ENCODE data around the gene TM9SF3. TPM values are rescaled to one million over a fixed set of nuclear protein-coding genes. Genes with fewer than 3 reads are reported as not detected.

The TM9SF3 gene
- total RNA-seq, 1 donor from 2014 or later: 192 TPM

DNA sequence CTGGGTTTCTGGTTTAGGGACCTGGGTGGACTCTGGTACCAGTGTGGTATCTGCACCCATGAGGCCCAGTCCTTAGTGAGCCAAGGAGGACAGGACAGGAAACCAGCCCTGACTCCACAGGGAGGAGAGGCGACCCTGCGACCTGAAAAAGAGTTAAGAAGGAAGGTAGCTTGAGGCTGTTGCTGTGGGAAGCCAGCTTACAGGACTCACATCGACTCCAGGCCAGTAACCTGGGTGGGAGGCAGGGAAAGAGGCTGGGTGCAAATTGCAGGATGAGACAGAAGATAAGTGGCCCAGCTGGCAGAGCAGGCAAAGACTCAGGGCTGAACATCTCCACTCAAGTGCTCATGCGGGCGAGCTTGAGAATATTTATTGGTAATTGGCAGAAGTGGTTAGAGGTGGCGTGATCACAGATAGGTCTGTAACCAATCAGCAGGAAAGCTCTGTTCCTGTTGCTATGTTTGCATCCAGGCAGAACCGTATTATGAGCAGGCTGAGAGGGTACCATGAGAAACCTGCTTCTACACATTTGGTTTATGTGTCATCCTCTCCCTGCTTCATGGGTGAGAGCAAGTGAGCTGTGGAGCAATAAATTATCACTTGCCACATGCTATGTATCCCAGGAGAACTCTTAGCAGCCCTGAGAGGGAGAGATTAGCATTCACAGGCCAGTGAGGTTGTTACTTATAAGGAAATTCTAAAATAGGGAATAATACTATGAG is 84.1 kb downstream of the TM9SF3 start:
- TF ChIP-seq, protein P1, sequence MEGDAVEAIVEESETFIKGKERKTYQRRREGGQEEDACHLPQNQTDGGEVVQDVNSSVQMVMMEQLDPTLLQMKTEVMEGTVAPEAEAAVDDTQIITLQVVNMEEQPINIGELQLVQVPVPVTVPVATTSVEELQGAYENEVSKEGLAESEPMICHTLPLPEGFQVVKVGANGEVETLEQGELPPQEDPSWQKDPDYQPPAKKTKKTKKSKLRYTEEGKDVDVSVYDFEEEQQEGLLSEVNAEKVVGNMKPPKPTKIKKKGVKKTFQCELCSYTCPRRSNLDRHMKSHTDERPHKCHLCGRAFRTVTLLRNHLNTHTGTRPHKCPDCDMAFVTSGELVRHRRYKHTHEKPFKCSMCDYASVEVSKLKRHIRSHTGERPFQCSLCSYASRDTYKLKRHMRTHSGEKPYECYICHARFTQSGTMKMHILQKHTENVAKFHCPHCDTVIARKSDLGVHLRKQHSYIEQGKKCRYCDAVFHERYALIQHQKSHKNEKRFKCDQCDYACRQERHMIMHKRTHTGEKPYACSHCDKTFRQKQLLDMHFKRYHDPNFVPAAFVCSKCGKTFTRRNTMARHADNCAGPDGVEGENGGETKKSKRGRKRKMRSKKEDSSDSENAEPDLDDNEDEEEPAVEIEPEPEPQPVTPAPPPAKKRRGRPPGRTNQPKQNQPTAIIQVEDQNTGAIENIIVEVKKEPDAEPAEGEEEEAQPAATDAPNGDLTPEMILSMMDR (IDR thresholded peaks at IDR 0.05): no peak
- Mint-ChIP-seq H3K9me3 (ENCODE audit: low read depth) (no peaks in the 10 kb centered on the region), H3K36me3 (ENCODE audit: low read depth) (no peaks in the 10 kb centered on the region), H3K4me1 (ENCODE audit: low read depth) (no peaks in the 10 kb centered on the region), H3K27me3 (ENCODE audit: low read depth) (no peaks in the 10 kb centered on the region), H3K4me3 (ENCODE audit: unreplicated experiment) (no peak overlapping the region), H3K27ac (ENCODE audit: unreplicated experiment) (no peak overlapping the region)
- no peak for DNase-seq (ENCODE audit: low spot score)

DNA sequence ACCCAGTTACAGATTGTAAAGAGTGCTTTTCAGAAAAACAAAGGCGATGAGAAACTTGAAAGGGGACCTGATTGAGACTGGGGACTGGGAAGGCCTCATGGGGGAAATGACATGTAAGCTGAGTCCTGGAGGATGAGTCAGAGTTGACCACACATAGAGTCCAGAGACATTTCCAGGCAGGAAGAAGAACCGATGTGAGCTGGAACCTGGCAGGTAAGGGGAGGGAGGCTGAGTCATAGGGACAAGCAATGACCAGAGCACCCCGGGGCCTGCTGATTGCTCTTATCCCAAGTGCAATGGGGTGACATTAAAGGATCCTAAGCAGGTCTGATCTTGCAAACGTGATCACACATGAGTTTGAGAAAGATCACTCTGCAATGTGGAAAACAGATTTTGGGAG is 84.8 kb downstream of the TM9SF3 start:
- H3K27ac Mint-ChIP-seq (ENCODE audit: unreplicated experiment): no peak overlapping the region
- no peak for DNase-seq (ENCODE audit: low spot score)
- no peaks in the 10 kb centered on the region for H3K9me3 Mint-ChIP-seq (ENCODE audit: low read depth)
- TF ChIP-seq, protein P1 (IDR thresholded peaks at IDR 0.05): no peak
- H3K36me3 Mint-ChIP-seq (ENCODE audit: low read depth): no peaks in the 10 kb centered on the region
- no peaks in the 10 kb centered on the region for H3K27me3 Mint-ChIP-seq (ENCODE audit: low read depth)
- H3K4me3 Mint-ChIP-seq (ENCODE audit: unreplicated experiment): no peak overlapping the region
- H3K4me1 Mint-ChIP-seq (ENCODE audit: low read depth): no peaks in the 10 kb centered on the region

DNA sequence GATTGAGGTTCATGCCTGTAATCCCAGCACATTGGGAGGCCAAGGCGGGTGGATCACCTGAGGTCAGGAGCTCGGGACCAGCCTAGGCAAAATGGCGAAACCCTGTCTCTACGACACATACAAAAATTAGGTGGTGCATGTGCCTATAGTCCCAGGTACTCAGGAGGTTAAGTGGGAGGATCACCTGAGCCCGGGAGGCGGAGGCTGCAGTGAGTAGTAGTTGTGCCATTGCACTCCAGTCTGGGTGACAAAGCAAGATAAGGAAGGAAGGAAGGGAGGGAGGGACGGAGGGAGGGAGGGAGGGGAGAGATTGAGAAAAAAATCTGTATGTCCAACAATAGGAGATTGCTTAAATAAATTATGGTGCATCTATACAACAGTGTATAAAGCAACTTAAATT is 86.3 kb downstream of the TM9SF3 start:
- no peak overlapping the region for H3K4me3 Mint-ChIP-seq (ENCODE audit: unreplicated experiment)
- no peaks in the 10 kb centered on the region for H3K4me1 Mint-ChIP-seq (ENCODE audit: low read depth)
- H3K27ac Mint-ChIP-seq (ENCODE audit: unreplicated experiment): no peak overlapping the region
- H3K27me3 Mint-ChIP-seq (ENCODE audit: low read depth): peaks cover 2% of the 10 kb centered on the region
- no peaks in the 10 kb centered on the region for H3K36me3 Mint-ChIP-seq (ENCODE audit: low read depth)
- no peaks in the 10 kb centered on the region for H3K9me3 Mint-ChIP-seq (ENCODE audit: low read depth)
- DNase-seq (ENCODE audit: low spot score): no peak
- TF ChIP-seq, protein P1 (IDR thresholded peaks at IDR 0.05): no peak

DNA sequence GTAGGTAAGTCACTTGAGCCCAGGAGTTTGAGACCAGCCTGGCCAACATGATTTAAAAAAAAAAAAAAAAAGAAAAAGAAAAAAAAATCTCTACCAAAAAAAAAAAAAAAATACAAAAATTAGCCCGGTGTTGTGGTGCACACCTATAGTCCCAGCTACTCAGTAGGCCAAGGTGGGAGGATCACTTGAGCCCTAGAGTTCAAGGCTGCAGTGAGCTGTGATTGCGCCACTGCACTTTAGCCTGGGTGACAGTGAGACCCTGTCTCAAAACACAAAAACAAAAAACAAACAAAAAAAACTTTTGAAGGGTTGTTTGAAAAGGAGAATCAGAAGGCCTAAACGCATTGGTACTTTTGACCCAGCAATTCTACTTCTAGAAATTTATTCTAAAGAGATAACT is 86.8 kb downstream of the TM9SF3 start:
- Mint-ChIP-seq H3K4me3 (ENCODE audit: unreplicated experiment) (no peak overlapping the region), H3K27ac (ENCODE audit: unreplicated experiment) (no peak overlapping the region), H3K27me3 (ENCODE audit: low read depth) (peaks cover 3% of the 10 kb centered on the region), H3K9me3 (ENCODE audit: low read depth) (no peaks in the 10 kb centered on the region), H3K36me3 (ENCODE audit: low read depth) (no peaks in the 10 kb centered on the region), H3K4me1 (ENCODE audit: low read depth) (no peaks in the 10 kb centered on the region)
- TF ChIP-seq, protein P1 (IDR thresholded peaks at IDR 0.05): no peak
- no peak for DNase-seq (ENCODE audit: low spot score)

DNA sequence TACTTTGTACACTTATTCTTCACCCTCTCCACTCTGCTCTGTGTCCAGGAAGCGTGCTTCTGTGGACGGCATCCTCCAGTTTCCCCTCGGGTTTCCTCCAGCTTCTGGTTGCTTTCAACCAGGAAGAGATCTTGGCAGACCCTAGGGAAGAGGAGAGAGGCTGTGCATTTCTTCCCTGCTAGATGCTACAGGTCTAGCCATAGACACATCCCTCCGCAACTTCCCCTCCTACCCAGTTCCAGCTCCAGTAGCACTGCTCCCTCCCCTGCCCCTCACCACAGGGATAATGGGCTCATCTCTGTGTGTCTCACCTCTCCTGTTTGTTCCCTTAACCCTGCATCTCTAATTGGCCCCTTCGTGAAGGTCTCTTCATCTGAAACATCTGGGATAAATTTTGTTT is 89.4 kb downstream of the TM9SF3 start:
- Mint-ChIP-seq H3K4me3 (ENCODE audit: unreplicated experiment) (no peak overlapping the region), H3K27me3 (ENCODE audit: low read depth) (peaks cover 6% of the 10 kb centered on the region), H3K36me3 (ENCODE audit: low read depth) (no peaks in the 10 kb centered on the region), H3K9me3 (ENCODE audit: low read depth) (no peaks in the 10 kb centered on the region), H3K4me1 (ENCODE audit: low read depth) (no peaks in the 10 kb centered on the region), H3K27ac (ENCODE audit: unreplicated experiment) (no peak overlapping the region)
- TF ChIP-seq, protein P1 (IDR thresholded peaks at IDR 0.05): no peak
- no peak for DNase-seq (ENCODE audit: low spot score)
